Measurements from ENCODE around the gene FAM229A. TPM values are rescaled to one million over a fixed set of nuclear protein-coding genes. Genes with fewer than 3 reads are reported as not detected.
A peak's percentile ranks its signal among the peaks of the same experiment; 100 is the strongest.
"Not testable (repeated sequence)": the region's sequence is repeated elsewhere in the genome, so short reads cannot be mapped to it uniquely, and the experiment has no call there.

FAM229A gene
- total RNA-seq, 4 donors from 2014 or later, result 1.4 to 7.1 (median 3.2) TPM

GRCh38 chr1:32361674-32362473 is 411 bp downstream of the FAM229A start:
- intact Hi-C loops (cut with DNase I), result no loop called here
- no CpG with 5 or more reads among the region's 91 CpGs for WGBS, 2 donors
- no peak for DNase-seq
- H3K27ac ChIP-seq, result peak overlapping the region in 2 of 4 donors; percentile 19 to 55
- H3K36me3 ChIP-seq, result peaks cover 0 to 38% (median 16%) of the 10 kb centered on the region in 3 donors
- peaks cover 0 to 4% (median 0%) of the 10 kb centered on the region in 4 donors for H3K27me3 ChIP-seq
- peak overlapping the region; percentile 31 to 65 (median 44) for H3K4me3 ChIP-seq
- no peak for TF ChIP-seq POLR2A (IDR thresholded peaks at IDR 0.05)
- TF ChIP-seq CTCF (IDR thresholded peaks at IDR 0.05), result peak in 2 of 6 experiments; percentile 25 to 42
- H3K9me3 ChIP-seq, result no peaks in the 10 kb centered on the region
- peaks cover 6 to 22% (median 12%) of the 10 kb centered on the region in 3 donors for H3K4me1 ChIP-seq

GRCh38 chr1:32361308-32361673 is 994 bp downstream of the FAM229A start:
- no peak for TF ChIP-seq POLR2A (IDR thresholded peaks at IDR 0.05)
- no peak for TF ChIP-seq CTCF (IDR thresholded peaks at IDR 0.05)
- H3K4me3 ChIP-seq, result peak overlapping the region; percentile 31 to 65 (median 44)
- H3K36me3 ChIP-seq, result peaks cover 0 to 32% (median 10%) of the 10 kb centered on the region in 3 donors
- H3K27ac ChIP-seq, result peak overlapping the region in 1 of 4 donors; percentile 55
- DNase-seq, result no peak
- intact Hi-C loops (cut with DNase I), result no loop called here
- peaks cover 6 to 22% (median 12%) of the 10 kb centered on the region in 3 donors for H3K4me1 ChIP-seq
- 57 to 72% methylated on average over 9 to 19 of the region's 35 CpGs for WGBS, 2 donors
- H3K27me3 ChIP-seq, result peaks cover 0 to 4% (median 0%) of the 10 kb centered on the region in 4 donors
- no peaks in the 10 kb centered on the region for H3K9me3 ChIP-seq

- intact Hi-C loops (cut with DNase I), result no loop called here
- Histone ChIP-seq H3K4me3 (no peak overlapping the region), H3K4me1 (peaks cover 12 to 32% (median 13%) of the 10 kb centered on the region in 3 donors), H3K9me3 (no peaks in the 10 kb centered on the region), H3K27me3 (peaks cover 0 to 4% (median 0%) of the 10 kb centered on the region in 4 donors), H3K36me3 (peaks cover 0 to 3% (median 1%) of the 10 kb centered on the region in 3 donors), H3K27ac (no peak overlapping the region)
- TF ChIP-seq POLR2A (IDR thresholded peaks at IDR 0.05) (no peak), CTCF (IDR thresholded peaks at IDR 0.05) (no peak)
- DNase-seq, result no peak
- WGBS, 2 donors, result 47 to 70% methylated on average over 3 of the region's 3 CpGs
Measured at GRCh38 chr1:32358435-32358834, 3.9 kb downstream of the FAM229A start.

- DNase-seq, result no peak
- H3K9me3 ChIP-seq, result no peaks in the 10 kb centered on the region
- H3K4me1 ChIP-seq, result peaks cover 17 to 36% (median 21%) of the 10 kb centered on the region in 3 donors
- intact Hi-C loops (cut with DNase I), result no loop called here
- peaks cover 0 to 4% (median 0%) of the 10 kb centered on the region in 4 donors for H3K27me3 ChIP-seq
- H3K36me3 ChIP-seq, result no peaks in the 10 kb centered on the region
- TF ChIP-seq POLR2A (IDR thresholded peaks at IDR 0.05) (no peak), CTCF (IDR thresholded peaks at IDR 0.05) (no peak)
- H3K4me3 ChIP-seq, result no peak overlapping the region
- H3K27ac ChIP-seq, result no peak overlapping the region
- 61 to 70% methylated on average over 5 to 6 of the region's 6 CpGs for WGBS, 2 donors
Measured at GRCh38 chr1:32357614-32358013, 4.7 kb downstream of the FAM229A start.

GRCh38 chr1:32356478-32356877 is 5.8 kb downstream of the FAM229A start:
- H3K36me3 ChIP-seq, result no peaks in the 10 kb centered on the region
- 89 to 94% methylated on average over 1 of the region's 1 CpG for WGBS, 2 donors
- H3K27ac ChIP-seq, result no peak overlapping the region
- no peak overlapping the region for H3K4me3 ChIP-seq
- TF ChIP-seq POLR2A (IDR thresholded peaks at IDR 0.05) (no peak), CTCF (IDR thresholded peaks at IDR 0.05) (no peak)
- H3K4me1 ChIP-seq, result peaks cover 17 to 35% (median 24%) of the 10 kb centered on the region in 3 donors
- intact Hi-C loops (cut with DNase I), result no loop called here
- H3K9me3 ChIP-seq, result no peaks in the 10 kb centered on the region
- peaks cover 0 to 4% (median 0%) of the 10 kb centered on the region in 4 donors for H3K27me3 ChIP-seq
- no peak for DNase-seq

GRCh38 chr1:32355778-32356177 is 6.5 kb downstream of the FAM229A start:
- H3K4me1 ChIP-seq, result peaks cover 16 to 34% (median 26%) of the 10 kb centered on the region in 3 donors
- H3K9me3 ChIP-seq; H3K27ac ChIP-seq; H3K36me3 ChIP-seq; H3K4me3 ChIP-seq; DNase-seq; H3K27me3 ChIP-seq; intact Hi-C loops (cut with DNase I): not testable (repeated sequence)
- 81 to 86% methylated on average over 4 of the region's 6 CpGs for WGBS, 2 donors

Measured in esophagus squamous epithelium (tissue), 5 donors.